Stimulated activated CD4-positive, alpha-beta T cell treated with anti-CD3 and anti-CD28 coated beads, Interleukin-1b, Interleukin-23, amount 100 ng/mL, for 48 hours (primary cell): ENCODE measurements around the gene CCDC182.

Source experiments
- DNase-seq: peaks from one replicate; pipeline ENCODE4 v3.0.0-alpha.2; 2020

The CCDC182 gene

DNA sequence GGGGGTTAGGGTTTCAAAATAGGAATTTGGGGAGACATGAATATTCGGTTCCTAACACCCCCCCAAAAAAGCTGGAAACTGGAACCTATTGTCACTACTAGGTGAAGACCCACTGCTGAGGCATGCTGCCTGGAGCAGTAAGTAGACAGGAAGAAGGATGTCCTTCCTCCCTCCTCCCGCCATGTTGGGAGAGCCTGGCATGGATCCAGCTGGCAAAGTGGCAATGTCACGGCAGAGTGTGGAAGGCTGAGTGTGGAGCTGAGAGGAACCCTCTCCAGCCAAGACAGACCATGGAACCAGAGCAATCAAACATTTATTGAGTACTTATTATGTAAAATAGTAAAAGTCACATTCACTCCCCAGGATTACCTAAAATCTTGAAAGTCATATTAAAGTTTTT lies 49.0 kb downstream of the CCDC182 start:
- no peak for DNase-seq
